CD14-positive monocyte (primary cell): ENCODE measurements around the gene TUBB1. TPM values are rescaled to one million over a fixed set of nuclear protein-coding genes. Genes with fewer than 3 reads are reported as not detected.
A peak's percentile ranks its signal among the peaks of the same experiment; 100 is the strongest.

Source experiments
- DNase-seq, 3 donors: peaks; one replicate each; pipeline ENCODE4 v3.0.0-alpha.2; 2011 to 2022
- H2AFZ ChIP-seq: 2 replicates; pipeline ENCODE4 v1.6.0; 2012; ENCODE audit warnings: mild to moderate bottlenecking, low read depth, low read length, inconsistent platforms; ENCODE audit not compliant: insufficient read depth, poor library complexity, severe bottlenecking
- H3K27ac ChIP-seq, 2 donors: 1 replicate in 1 of 2; 2 replicates in 1 of 2; pipeline ENCODE4 v1.5.1; 2012 to 2013; ENCODE audit warnings: low read length in 2 of 2, control low read depth in 1 of 2, inconsistent platforms in 1 of 2, low read depth in 1 of 2, mild to moderate bottlenecking in 1 of 2
- H3K27me3 ChIP-seq, 2 donors: one replicate each; pipeline versions ENCODE4 v1.6.0 to v1.6.1; 2011 to 2013; ENCODE audit warnings: low read length in 2 of 2; ENCODE audit not compliant: control insufficient read depth in 2 of 2, insufficient read depth in 2 of 2
- H3K36me3 ChIP-seq, 2 donors: replicated peaks in 1 of 2; 1 replicate in 1 of 2; 2 replicates in 1 of 2; pipeline versions ENCODE4 v1.5.1 to v1.6.1; 2012 to 2013; ENCODE audit warnings: low read length in 2 of 2, control low read depth in 1 of 2, inconsistent platforms in 1 of 2, mild to moderate bottlenecking in 1 of 2; ENCODE audit not compliant: insufficient read depth in 2 of 2, control insufficient read depth in 1 of 2
- H3K4me1 ChIP-seq, 2 donors: 1 replicate in 1 of 2; 2 replicates in 1 of 2; pipeline versions ENCODE4 v1.5.1 to v1.6.1; 2012 to 2013; ENCODE audit warnings: low read length in 2 of 2, control low read depth in 1 of 2, inconsistent platforms in 1 of 2, mild to moderate bottlenecking in 1 of 2, moderate library complexity in 1 of 2; ENCODE audit not compliant: insufficient read depth in 2 of 2, control insufficient read depth in 1 of 2
- H3K4me2 ChIP-seq: replicated peaks from 2 replicates; pipeline ENCODE3; 2012; ENCODE audit warnings: low read length, moderate library complexity, mild to moderate bottlenecking; ENCODE audit not compliant: poor library complexity, severe bottlenecking; ENCODE audit errors: extremely low read depth
- H3K4me3 ChIP-seq, 3 experiments: fragments of 200-600 bp in 1 of 3; sonication (generic) in 1 of 3; replicated peaks in 1 of 3; 1 replicate in 2 of 3; 2 replicates in 1 of 3; pipeline ENCODE4 v1.5.1; 2011 to 2013; ENCODE audit warnings: low read length in 3 of 3, mild to moderate bottlenecking in 3 of 3, control low read depth in 2 of 3, low read depth in 2 of 3, inconsistent platforms in 1 of 3, moderate library complexity in 1 of 3
- H3K79me2 ChIP-seq: 2 replicates; pipeline ENCODE4 v1.6.0; 2012; ENCODE audit warnings: mild to moderate bottlenecking, control low read depth, inconsistent platforms, low read length, moderate library complexity; ENCODE audit not compliant: insufficient read depth
- H3K9ac ChIP-seq: 2 replicates; pipeline ENCODE4 v1.6.0; 2017; ENCODE audit warnings: low read length, mild to moderate bottlenecking; ENCODE audit not compliant: insufficient read depth, poor library complexity, severe bottlenecking
- H3K9me3 ChIP-seq, 2 donors: replicated peaks in 1 of 2; 1 replicate in 1 of 2; 2 replicates in 1 of 2; pipeline versions ENCODE4 v1.5.1 to v1.6.1; 2012 to 2013; ENCODE audit warnings: low read length in 2 of 2, control low read depth in 1 of 2; ENCODE audit not compliant: control insufficient read depth in 1 of 2, insufficient read depth in 1 of 2
- H4K20me1 ChIP-seq: 2 replicates; pipeline ENCODE4 v1.6.0; 2012; ENCODE audit warnings: mild to moderate bottlenecking, low read length, control low read depth, moderate library complexity; ENCODE audit not compliant: insufficient read depth
- H3K27ac Mint-ChIP-seq, 7 donors: one replicate each; pipeline ENCODE4 v1.8.0; 2020; ENCODE audit warnings: mild to moderate bottlenecking in 7 of 7, mixed read lengths in 7 of 7, moderate library complexity in 6 of 7, inconsistent platforms in 2 of 7
- H3K27me3 Mint-ChIP-seq, 3 donors: one replicate each; pipeline ENCODE4 v1.8.0; 2021 to 2022; ENCODE audit warnings: low read depth in 3 of 3, mild to moderate bottlenecking in 3 of 3, mixed read lengths in 3 of 3, moderate library complexity in 3 of 3, inconsistent platforms in 1 of 3
- H3K36me3 Mint-ChIP-seq, 2 donors: one replicate each; pipeline ENCODE4 v1.8.0; 2020; ENCODE audit warnings: mixed read lengths in 2 of 2, inconsistent platforms in 1 of 2, mild to moderate bottlenecking in 1 of 2
- H3K4me1 Mint-ChIP-seq: one replicate; pipeline ENCODE4 v1.8.0; 2020; ENCODE audit warnings: mild to moderate bottlenecking, mixed read lengths
- H3K4me3 Mint-ChIP-seq, 2 donors: one replicate each; pipeline ENCODE4 v1.8.0; 2020; ENCODE audit warnings: mild to moderate bottlenecking in 2 of 2, mixed read lengths in 2 of 2, moderate library complexity in 1 of 2
- H3K9me3 Mint-ChIP-seq, 7 donors: one replicate each; pipeline ENCODE4 v1.8.0; 2020 to 2022; ENCODE audit warnings: mixed read lengths in 7 of 7, mild to moderate bottlenecking in 6 of 7, moderate library complexity in 6 of 7, inconsistent platforms in 2 of 7
- CTCF ChIP-seq: fragments of 200-600 bp; IDR thresholded peaks from one replicate; pipeline ENCODE4 v1.8.0; 2022; ENCODE audit warnings: antibody characterized with exemption, mild to moderate bottlenecking
- WGBS: methylation state at CpG from one replicate; pipeline ENCODE4 v1.1.5; 2013; ENCODE audit warnings: missing lambda C conversion rate; ENCODE audit not compliant: insufficient coverage; 5-methylcytosine and 5-hydroxymethylcytosine counted together
- intact Hi-C, 2 donors: fragments of 100-400 bp; cut with micrococcal nuclease; formaldehyde crosslinking; loops; one replicate each; pipeline versions ENCODE4 v1.15.0 to v1.15.1; 2023
- polyA plus RNA-seq, 3 donors: library from polyadenylated mRNA; depleted of rRNA in 1 of 3; unstranded in 2 of 3; stranded (reverse) in 1 of 3; fragments of 300-500 nt in 2 of 3; fragments of >200 nt in 1 of 3; fragmentation: Illumina TruSeq in 2 of 3; gene quantifications; 1 replicate in 2 of 3; 2 replicates in 1 of 3; pipeline ENCODE4 v1.2.3, GENCODE V29; 2012 to 2021

TUBB1 gene
- polyA plus RNA-seq, 3 donors: 0.09 to 3.1 (median 2.4) TPM

GRCh38 chr20:59043698-59044097 is 24.5 kb downstream of the TUBB1 start:
- Mint-ChIP-seq H3K36me3 (peaks cover 12 to 14% of the 10 kb centered on the region in 2 donors), H3K27ac (peak overlapping the region in 2 of 7 donors; percentile 72 to 85), H3K27me3 (peaks cover 0 to 2% (median 2%) of the 10 kb centered on the region in 3 donors), H3K4me1 (peaks cover 43% of the 10 kb centered on the region), H3K4me3 (peak overlapping the region; percentile 71 to 87), H3K9me3 (no peaks in the 10 kb centered on the region)
- Histone ChIP-seq H3K27ac (no peak overlapping the region), H3K4me1 (peaks cover 21 to 35% of the 10 kb centered on the region in 2 donors), H3K4me3 (no peak overlapping the region), H3K4me2 (no peak overlapping the region), H3K9ac (no peak overlapping the region), H3K27me3 (no peaks in the 10 kb centered on the region), H2AFZ (peak overlapping the region; percentile 76), H3K9me3 (no peaks in the 10 kb centered on the region), H3K79me2 (peaks cover 40% of the 10 kb centered on the region), H4K20me1 (peaks cover 28% of the 10 kb centered on the region), H3K36me3 (peaks cover 0 to 12% of the 10 kb centered on the region in 2 donors)
- WGBS: no CpG with 5 or more reads among the region's 3 CpGs
- peak in 2 of 3 donors; percentile 4 to 31 for DNase-seq
- intact Hi-C loops: loop anchor here in 1 of 2 donors (5.0 to 10.0 kb wide), 2 partner anchors 146 to 389 kb away; partner anchors contain the start of gene STX16
- no peak for TF ChIP-seq CTCF

GRCh38 chr20:59044295-59044694 is 25.1 kb downstream of the TUBB1 start:
- Histone ChIP-seq H3K27ac (no peak overlapping the region), H3K9me3 (no peaks in the 10 kb centered on the region), H3K79me2 (peaks cover 34% of the 10 kb centered on the region), H3K27me3 (peaks cover 0 to under 1% of the 10 kb centered on the region in 2 donors), H2AFZ (no peak overlapping the region), H3K36me3 (peaks cover 0 to 12% of the 10 kb centered on the region in 2 donors), H3K9ac (no peak overlapping the region), H3K4me2 (no peak overlapping the region), H3K4me1 (peaks cover 21 to 35% of the 10 kb centered on the region in 2 donors), H3K4me3 (no peak overlapping the region), H4K20me1 (peaks cover 24% of the 10 kb centered on the region)
- Mint-ChIP-seq H3K9me3 (no peaks in the 10 kb centered on the region), H3K36me3 (peaks cover 12 to 14% of the 10 kb centered on the region in 2 donors), H3K4me1 (peaks cover 43% of the 10 kb centered on the region), H3K27me3 (peaks cover 3 to 4% (median 3%) of the 10 kb centered on the region in 3 donors), H3K4me3 (no peak overlapping the region), H3K27ac (no peak overlapping the region)
- DNase-seq: no peak
- no peak for TF ChIP-seq CTCF
- no CpG with 5 or more reads among the region's 3 CpGs for WGBS
- intact Hi-C loops: loop anchor here in 1 of 2 donors (5.0 to 10.0 kb wide), 2 partner anchors 147 to 389 kb away; partner anchors contain the start of gene STX16
